GM19438 (cell line): Measurements from ENCODE around the gene CD274.
A peak's percentile ranks its signal among the peaks of the same experiment; 100 is the strongest.
"Not testable (repeated sequence)": the region's sequence is repeated elsewhere in the genome, so short reads cannot be mapped to it uniquely, and the experiment has no call there.

Experiments
- ATAC-seq: cut with Tn5 transposase; IDR thresholded peaks from one replicate; pipeline ENCODE4 v1.9.1; 2021; ENCODE audit warnings: low read depth; ENCODE audit not compliant: unreplicated experiment

CD274 gene

DNA sequence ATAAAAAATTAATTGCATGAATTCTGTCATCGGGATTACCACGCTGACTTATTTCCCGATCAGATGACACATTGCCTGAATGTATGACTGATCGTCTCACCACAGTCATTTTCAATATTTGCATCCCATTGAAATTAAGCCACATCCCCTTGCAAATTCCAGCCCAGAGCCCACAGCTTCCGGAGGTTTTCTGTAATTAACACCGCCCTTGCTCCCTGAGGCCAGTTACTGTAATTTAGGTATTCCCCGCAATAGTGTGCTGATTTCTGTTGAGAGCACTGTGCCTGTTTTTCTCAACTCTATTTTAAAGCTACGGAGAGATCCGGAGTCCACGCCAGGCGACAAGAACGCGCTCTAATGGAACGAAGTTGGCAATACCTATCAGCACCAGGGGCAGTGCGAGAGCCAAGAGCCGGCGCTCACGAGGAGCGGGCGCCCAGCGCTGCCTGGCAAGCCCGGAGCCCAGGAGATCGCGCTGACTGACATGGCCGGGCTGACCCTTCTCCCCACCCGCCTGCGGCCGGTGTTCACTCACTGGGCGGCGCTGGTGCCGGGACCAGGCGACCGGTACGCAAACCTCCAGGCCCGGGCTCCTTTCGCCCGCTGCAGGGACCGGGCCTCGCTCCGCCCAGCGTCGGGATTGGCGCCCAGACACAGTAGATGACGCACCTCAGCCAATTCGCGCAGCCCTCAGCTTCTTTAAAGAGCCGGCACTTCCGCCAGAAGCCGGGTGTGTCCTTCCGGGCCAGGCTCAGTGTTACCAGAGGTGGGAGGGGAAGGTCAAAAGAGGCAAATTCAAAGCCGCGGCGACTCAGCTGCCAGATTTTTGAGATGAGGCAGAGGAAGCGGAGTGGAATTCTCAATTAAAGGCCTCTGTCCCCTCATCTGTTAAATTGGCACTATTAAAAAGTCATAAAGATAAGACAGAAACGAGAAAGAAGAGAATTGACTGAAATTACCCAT, 12.8 kb upstream of the CD274 start, which contains the start of gene PLGRKT:
Gene PLGRKT, minus strand, starts transcription at position 672 of the 963 bp plus-strand sequence. CDS start 5,948 bp downstream, outside the sequence.
- peak; percentile 74 for ATAC-seq

DNA sequence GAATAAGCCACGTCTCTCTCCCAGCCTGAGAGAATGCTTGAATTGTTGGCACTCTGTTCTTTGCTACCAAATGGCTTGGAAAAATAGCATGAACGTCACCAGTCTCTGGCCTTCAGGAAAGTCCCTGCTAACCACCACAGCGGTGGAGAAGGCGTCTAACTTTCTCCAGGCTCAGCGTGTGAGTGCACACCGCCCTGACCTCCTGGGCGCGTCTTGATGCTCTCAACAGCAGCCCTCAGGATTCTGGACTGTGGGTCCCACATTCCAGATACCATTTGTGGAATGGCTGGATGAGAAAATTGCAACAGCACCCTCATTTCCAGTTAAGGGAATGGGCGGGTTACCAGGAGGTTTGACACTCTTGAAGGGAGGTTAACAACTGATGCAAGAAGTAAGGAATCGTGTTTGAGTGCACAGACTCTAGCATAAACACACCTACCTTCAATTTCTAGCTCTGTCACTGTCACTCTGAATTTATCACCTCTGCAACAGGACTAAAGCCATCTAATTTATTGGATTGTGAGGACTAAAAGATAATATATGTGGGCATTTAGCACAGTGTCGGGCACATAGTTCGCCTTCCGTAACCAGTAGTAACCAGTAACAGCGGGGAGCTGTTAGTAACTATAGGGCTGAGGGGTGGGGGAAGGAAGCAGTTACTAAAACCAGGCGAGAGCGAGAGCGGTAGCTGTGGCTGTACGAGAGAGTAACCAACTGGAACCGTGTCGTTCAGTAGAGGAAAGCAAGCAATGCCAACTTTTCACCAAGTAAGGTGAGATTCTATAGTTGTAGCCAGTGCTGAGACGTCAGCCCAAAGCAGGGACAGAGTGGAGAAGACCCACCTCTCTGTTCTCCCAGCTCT, 11.8 kb upstream of the CD274 start:
- ATAC-seq: peak; percentile 68

DNA sequence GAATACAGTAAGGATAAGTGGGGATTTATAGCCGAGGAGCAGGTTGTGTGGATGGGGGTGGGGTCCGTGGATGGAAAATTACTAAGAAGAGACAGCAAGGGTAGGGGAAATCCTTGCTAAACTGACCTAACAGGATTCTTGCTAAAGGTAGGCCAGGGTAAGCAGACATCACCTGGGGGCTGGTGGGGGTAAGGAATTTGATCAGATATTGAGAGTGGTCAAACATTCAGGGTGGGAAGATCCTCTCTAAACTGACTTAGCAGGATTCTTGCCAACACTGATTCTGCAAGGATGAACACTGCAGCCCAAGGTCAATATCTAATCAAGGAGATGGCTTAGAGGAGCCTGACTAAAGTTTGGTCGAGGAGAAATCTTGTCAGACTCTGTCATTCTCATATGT, 9.9 kb upstream of the CD274 start:
- ATAC-seq: no peak

DNA sequence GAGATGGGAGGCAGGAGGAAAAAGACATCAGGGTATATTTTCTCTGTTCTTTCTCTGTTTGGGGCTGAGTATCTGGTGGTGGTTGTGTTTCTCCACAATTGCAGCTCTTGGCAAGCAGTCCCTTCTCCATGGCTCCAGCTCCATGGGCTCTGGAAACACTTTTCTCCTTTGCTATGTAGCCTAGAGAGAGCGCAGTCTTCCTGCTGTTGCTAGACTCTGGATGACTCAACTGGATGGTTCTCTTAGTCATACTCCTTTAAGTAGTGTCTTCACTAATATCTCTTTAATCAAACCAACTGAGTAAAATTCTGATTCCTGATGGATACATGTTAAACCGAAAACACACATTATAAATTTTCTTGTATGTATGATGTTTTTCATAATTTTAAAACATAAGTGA, 9.3 kb upstream of the CD274 start:
- no peak for ATAC-seq

DNA sequence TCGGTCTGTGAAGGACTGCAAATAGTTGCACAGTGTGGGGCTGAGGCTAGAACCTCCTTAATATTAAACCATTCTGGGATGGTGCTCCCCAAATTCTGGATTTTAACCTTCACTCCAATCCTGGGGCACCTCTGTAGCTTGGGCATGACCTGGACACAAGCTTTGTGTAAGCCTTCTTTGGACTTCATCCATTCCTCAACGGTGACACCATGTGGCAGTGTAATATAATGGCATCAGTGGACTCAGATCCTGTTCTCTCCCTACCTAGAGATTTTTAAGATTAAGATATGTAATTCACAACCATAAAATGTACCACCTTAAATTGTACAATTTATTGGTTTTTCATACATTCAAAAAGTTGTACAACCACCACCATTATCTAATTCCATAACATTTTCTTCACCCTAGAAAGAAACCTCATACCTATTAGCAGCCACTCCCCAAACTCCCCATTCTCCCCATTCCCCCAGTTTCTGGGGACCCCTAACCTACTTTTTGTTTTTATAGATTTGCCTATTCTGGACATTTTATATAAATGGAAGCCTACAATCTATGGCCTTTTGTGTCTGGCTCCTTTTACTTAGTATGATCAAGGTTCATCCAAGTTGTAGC, 7.8 kb upstream of the CD274 start:
- ATAC-seq: no peak

DNA sequence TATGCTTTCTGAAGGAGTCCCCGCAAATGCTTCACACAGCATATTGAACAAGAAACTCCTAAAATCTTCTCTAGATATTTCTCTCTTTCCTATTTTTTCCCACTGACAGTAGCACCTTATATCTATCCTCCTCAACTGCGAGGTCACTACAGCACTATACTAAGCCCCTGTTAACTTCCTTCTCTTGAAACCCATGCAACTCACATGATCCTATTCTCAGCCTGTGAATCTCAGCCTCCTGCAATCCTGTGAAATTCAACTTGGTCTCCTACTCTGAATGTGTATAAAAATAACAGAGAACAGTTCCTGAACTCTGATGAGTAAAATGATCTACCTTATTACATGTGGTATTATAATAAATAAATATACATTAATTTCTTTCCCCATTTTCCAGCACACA, 6.5 kb upstream of the CD274 start:
- ATAC-seq: no peak

DNA sequence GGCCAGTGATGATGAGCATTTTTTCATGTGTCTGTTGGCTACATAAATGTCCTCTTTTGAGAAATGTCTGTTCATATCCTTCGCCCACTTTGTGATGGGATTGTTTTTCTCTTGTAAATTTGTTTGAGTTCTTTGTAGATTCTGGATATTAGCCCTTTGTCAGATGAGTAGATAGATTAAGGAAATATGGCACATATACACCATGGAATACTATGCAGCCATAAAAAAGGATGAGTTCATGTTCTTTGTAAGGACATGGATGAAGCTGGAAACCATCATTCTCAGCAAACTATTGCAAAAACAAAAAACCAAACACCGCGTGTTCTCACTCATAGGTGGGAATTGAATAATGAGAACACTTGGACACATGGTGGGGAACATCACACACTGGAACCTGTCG, 5.2 kb upstream of the CD274 start:
- not testable (repeated sequence) for ATAC-seq

DNA sequence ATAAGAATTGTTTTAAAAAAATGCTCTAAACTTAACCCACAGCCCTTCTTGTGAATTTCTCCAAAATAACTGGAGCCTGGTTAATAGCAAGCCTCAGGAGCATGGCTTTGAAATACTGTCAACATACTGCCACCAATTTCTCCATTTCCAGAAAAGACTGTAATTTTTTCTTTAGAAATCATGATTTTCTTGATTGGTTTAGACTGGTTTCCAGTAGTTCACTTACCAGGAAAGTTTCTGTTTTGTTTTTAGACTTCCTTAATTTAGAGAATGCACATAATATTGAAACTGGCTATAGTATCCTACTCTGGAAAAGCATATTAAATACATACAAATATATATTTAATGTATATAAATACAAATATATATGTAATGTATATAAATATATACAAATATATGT, 4.5 kb upstream of the CD274 start:
- ATAC-seq: no peak

DNA sequence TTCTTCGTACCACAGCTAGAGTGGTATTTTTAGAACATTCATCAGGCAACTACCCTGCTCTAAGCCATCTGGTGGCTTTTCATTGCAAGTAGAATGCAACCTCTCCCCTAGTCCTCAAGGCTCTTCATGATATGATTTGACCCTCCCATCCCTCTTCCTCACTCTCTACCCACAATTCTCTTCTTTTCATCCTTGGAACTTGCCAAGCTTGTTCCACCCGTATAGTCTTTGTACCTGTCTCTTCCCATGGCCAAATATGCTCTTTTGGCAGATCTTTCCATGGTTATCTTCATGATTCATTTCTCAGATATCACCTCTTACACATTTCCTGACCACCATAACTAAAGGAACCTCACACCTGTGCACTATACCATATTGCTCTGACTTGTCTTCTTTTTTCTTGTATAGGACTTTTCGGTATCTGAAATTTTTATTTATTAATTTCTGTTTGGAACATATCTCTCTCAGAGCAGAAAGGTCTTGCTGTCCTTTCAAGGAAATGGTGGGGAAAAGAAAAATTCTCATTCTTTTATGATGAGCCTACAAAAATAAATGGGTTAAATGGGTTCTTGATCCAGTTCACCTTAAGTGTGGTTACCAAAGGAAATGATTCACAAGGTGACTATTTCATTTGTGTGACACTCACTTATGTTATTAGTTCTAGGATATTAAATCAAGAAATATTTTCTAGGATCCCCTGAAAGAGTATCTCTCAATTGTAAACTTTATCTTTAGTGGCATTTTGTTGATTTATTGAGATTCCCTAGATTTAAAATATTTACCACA, 3.7 kb upstream of the CD274 start:
- no peak for ATAC-seq

DNA sequence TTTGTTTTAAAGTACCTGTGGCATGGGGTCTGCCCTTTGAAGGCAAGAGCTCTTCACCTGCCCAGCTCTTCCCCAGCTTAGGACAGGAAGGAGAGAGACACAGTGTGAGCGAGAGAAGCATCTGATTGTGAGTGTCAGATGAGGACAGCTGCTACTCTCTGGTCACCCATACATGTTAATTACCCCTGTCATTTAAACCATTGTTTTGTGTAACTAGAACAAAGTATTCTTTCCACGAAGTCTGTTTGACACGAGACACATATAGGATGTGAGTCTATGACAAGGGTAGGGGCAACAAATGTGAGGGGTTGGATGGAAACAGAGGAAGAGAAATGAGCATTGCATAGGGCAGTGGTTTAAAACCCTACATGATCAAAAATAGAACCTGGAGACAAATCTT, 3.0 kb upstream of the CD274 start:
- no peak for ATAC-seq

DNA sequence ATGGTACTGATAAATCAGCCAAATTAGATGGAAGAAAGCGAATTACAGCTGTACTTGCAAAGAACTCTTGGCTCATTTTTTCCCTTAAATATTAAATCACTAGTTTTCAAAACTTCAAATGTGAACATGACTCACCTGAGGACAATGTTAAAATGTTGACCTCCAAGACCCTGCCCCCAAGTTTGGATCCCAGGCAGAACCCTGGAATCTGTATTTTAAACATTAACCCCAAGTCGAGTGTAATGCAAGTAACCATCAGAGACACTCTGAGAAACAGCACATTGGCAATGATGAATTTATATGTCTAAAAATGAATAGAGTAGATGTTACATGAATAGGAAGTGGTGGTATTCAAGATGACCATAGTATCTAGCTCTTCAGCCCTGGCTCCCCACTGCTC, 2.3 kb upstream of the CD274 start:
- no peak for ATAC-seq

DNA sequence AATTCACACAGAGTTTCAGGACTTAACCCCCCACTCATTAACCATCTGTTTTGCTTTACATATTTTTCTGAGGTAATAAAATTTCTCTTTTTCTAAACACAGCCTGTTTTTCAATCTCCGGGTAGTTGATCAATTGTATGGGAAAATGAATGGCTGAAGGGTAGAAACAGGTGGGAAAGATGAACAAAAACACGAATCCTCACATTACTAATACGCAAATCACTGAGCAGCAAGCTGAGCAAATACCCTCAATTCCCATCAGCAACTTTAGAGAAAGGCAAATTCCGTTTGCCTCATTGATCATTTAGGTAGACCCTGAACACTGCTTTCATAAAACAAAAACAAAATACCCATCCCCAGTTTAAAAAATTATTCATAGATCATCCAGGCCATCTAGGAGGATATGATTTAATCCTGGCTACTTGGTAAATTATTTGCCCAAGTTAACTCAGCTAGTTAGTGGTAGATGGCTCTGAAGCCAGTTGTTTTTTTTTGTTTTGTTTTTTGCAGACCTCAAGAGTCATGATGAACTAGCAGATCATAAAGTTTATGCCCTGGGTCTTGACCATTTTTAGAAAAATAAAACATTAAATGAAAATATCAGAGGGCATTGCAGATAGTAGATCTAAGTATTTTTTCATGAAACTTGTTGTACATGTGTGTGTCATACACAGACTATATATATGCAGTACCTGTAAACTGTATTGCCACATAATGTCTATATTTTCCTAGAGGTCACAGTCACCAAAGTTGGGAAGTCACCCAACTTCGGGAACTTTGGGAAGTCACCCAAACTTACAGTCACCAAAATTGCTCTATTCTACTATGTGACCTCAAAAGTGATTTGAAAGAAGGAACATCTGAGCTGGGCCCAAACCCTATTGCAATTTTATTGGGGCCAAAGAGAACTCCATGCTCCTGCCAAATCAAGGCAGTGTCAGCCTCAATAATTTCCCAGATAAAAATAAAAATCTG, 1.6 kb upstream of the CD274 start:
- ATAC-seq: no peak

DNA sequence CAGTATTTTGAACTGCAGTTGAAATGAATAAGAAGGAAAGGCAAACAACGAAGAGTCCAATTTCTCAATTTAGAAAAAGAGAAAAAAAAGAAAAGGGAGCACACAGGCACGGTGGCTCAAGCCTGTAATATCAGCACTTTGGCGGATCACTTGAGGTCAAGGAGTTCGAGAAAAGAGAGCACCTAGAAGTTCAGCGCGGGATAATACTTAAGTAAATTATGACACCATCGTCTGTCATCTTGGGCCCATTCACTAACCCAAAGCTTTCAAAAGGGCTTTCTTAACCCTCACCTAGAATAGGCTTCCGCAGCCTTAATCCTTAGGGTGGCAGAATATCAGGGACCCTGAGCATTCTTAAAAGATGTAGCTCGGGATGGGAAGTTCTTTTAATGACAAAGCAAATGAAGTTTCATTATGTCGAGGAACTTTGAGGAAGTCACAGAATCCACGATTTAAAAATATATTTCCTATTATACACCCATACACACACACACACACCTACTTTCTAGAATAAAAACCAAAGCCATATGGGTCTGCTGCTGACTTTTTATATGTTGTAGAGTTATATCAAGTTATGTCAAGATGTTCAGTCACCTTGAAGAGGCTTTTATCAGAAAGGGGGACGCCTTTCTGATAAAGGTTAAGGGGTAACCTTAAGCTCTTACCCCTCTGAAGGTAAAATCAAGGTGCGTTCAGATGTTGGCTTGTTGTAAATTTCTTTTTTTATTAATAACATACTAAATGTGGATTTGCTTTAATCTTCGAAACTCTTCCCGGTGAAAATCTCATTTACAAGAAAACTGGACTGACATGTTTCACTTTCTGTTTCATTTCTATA, 602 bp upstream of the CD274 start:
- no peak for ATAC-seq

DNA sequence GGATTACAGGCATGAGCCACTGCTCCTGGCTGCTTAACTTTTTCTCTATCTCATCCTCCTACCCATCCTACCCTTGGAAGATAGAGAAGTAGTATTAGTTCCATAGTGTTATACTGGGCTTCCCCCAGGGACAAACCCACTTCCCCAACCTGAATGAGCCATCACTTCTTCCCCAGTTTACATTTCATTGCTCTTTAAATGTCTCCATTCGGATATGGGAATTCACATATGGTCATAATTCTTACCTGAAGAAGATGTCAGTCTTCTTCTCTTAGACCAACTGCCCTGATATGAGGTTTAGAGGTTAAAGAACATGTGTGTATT, 1.9 kb downstream of the CD274 start:
- ATAC-seq: no peak

DNA sequence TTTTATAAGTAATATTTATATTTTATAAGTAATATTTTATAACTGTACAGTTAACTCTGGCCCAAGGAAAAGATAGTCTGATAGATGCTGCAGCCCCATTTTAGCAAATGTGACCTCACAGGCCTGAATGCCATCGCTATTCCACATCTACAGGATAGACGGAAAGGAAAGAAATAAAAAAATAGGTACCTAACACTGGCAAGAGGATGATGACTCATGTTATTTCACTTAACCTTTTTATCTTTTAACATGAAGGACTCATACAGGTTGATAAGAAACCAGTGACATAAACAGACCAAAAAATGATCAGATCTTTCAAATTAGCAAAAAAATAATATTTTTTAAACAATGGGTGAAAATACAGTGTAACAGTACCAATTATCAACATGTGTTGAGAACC, 2.7 kb downstream of the CD274 start:
- no peak for ATAC-seq

DNA sequence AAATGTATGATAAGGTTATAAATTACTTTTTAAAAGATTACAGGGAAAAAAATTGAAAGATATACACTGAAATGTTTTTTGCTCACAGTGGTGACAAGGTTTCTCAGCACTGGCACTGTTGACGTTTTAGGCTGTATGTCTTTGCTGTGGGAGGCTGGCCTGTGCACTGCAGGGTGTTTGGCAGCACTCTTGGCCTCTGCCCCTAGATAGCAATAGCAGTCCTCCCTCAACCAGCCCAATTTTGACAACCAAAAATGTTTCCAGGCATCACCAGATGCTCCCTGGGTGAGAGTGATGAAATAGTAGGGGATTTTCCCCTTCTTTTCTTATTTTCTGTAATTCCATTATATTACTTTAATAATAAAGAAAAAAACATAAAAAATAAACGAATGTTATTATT, 3.3 kb downstream of the CD274 start:
- no peak for ATAC-seq

DNA sequence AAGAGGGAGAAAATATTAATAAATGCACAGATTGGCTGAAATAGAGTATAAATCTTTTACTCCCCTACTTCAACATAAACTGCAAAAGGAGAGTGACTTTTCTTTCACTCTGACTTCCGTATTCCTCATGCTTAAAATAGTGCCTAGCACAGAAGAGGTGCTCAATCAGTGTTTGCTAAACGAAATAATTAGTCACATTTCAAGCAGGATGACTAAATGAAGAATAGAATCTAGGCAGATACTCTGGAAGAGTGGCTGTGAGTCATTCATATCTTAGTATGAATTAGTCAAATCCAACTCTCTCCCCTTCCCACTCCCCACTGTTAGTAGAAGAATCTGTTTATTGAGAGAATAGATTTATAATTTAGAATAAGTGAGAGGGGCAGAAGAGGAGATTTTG, 4.8 kb downstream of the CD274 start:
- no peak for ATAC-seq

DNA sequence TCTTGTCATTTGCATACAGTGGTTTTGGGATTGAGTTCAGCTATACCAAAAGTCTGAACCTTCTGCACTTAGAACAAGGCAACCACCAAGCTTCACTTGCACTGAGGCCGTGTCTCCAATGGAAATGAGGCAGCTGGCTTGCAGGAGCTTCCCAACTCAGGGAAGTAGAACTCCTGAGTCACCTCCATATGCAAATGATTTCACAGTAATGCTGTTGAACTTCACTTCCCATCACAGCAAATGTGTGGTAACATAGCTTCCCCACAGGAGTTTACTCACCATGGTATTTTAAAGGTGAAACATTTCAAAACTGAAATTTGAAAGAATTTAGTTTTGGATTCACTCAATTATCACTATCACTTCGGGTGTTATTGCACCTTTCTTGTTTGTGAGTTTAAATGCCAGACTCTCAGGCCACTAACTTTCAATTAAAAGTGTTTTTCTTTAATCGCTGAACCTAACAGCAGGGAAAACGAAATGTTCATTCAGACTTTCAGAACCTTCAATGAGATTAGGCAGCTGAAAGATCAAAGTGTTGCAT, 9.0 kb downstream of the CD274 start:
- ATAC-seq: peak; percentile 68
